ENCODE data around the gene OAF. TPM values are rescaled to one million over a fixed set of nuclear protein-coding genes. Genes with fewer than 3 reads are reported as not detected.

Gene OAF
- total and polyA plus RNA-seq, 2 donors (not counting 1 experiment from before 2014, with no cell fraction given), result 1.3 to 1.9 TPM

DNA sequence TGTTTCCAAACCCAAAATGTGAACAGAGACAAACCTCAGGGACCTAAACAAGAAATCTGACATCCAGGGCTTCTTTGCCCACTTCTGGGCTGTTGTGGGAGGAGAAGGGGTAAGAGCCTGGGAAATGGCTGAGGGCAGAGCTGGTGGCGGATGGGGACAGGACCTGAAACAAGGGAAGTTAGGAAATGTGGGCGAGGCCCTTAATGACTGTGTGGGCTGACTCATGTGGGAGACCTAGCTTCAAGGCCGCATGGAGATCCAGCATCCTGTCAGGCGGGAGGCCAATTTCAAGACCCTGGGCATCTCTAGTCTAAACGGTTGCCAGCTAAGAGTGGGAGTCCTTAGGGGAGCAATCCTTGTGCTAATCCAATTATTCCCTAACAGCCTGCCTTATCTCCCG lies 2.1 kb upstream of the OAF start:
- Histone ChIP-seq H2AFZ (ENCODE audit: insufficient read depth, low read depth, low read length, poor library complexity, severe bottlenecking) (no peak overlapping the region), H3K4me3 (ENCODE audit: control extremely low read depth in 1 of 5, extremely low read depth in 1 of 5, insufficient read depth in 1 of 5, low read depth in 2 of 5, low read length in 4 of 5) (no peak overlapping the region), H3K27me3 (replicated peaks in 1 of 4; ENCODE audit: control extremely low read depth in 1 of 4, control insufficient read depth in 3 of 4, insufficient read depth in 4 of 4, low read length in 3 of 4) (peaks cover 0 to 9% (median 3%) of the 10 kb centered on the region in 4 experiments), H3K9ac (ENCODE audit: low read length) (no peak overlapping the region), H3K9me3 (ENCODE audit: control extremely low read depth in 1 of 3, control insufficient read depth in 2 of 3, insufficient read depth in 1 of 3, low read length in 2 of 3) (no peaks in the 10 kb centered on the region), H4K20me1 (ENCODE audit: control insufficient read depth, insufficient read depth, low read length, poor library complexity, severe bottlenecking) (no peaks in the 10 kb centered on the region), H3K4me1 (ENCODE audit: control insufficient read depth in 2 of 2, insufficient read depth in 2 of 2, low read length in 2 of 2) (peaks cover 7 to 17% of the 10 kb centered on the region in 2 donors), H3K79me2 (ENCODE audit: control insufficient read depth, insufficient read depth, low read length) (no peaks in the 10 kb centered on the region), H3K4me2 (replicated peaks; ENCODE audit: low read depth, low read length, poor library complexity, severe bottlenecking) (no peak overlapping the region), H3K27ac (ENCODE audit: low read length in 2 of 2) (no peak overlapping the region), H3K36me3 (replicated peaks in 1 of 2; ENCODE audit: control extremely low read depth in 1 of 2, control insufficient read depth in 1 of 2, extremely low read depth in 1 of 2, insufficient read depth in 2 of 2, low read length in 1 of 2) (no peaks in the 10 kb centered on the region)
- no peak for TF ChIP-seq EZH2 (IDR thresholded peaks at IDR 0.05; ENCODE audit: borderline replicate concordance, insufficient read depth, low read depth, low read length, poor library complexity, severe bottlenecking)
- TF ChIP-seq, protein P1, sequence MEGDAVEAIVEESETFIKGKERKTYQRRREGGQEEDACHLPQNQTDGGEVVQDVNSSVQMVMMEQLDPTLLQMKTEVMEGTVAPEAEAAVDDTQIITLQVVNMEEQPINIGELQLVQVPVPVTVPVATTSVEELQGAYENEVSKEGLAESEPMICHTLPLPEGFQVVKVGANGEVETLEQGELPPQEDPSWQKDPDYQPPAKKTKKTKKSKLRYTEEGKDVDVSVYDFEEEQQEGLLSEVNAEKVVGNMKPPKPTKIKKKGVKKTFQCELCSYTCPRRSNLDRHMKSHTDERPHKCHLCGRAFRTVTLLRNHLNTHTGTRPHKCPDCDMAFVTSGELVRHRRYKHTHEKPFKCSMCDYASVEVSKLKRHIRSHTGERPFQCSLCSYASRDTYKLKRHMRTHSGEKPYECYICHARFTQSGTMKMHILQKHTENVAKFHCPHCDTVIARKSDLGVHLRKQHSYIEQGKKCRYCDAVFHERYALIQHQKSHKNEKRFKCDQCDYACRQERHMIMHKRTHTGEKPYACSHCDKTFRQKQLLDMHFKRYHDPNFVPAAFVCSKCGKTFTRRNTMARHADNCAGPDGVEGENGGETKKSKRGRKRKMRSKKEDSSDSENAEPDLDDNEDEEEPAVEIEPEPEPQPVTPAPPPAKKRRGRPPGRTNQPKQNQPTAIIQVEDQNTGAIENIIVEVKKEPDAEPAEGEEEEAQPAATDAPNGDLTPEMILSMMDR (IDR thresholded peaks at IDR 0.05), result no peak
- no peak overlapping the region for H3K27ac Mint-ChIP-seq
- DNase-seq (no peak), ATAC-seq (ENCODE audit: low read depth) (no peak)
- peaks cover 12% of the 10 kb centered on the region for H3K4me1 Mint-ChIP-seq
- no peaks in the 10 kb centered on the region for H3K9me3 Mint-ChIP-seq (ENCODE audit: insufficient read depth)
- H3K4me3 Mint-ChIP-seq, result peak overlapping the region; percentile 13
- intact Hi-C loops (cut with micrococcal nuclease), result no loop called here
- POLR2A ChIA-PET, result no interaction called here
- CTCF ChIA-PET, result no interaction called here
- 96% methylated on average over 2 of the region's 6 CpGs for WGBS (ENCODE audit: insufficient coverage)
- peaks cover 55% of the 10 kb centered on the region for H3K27me3 Mint-ChIP-seq

DNA sequence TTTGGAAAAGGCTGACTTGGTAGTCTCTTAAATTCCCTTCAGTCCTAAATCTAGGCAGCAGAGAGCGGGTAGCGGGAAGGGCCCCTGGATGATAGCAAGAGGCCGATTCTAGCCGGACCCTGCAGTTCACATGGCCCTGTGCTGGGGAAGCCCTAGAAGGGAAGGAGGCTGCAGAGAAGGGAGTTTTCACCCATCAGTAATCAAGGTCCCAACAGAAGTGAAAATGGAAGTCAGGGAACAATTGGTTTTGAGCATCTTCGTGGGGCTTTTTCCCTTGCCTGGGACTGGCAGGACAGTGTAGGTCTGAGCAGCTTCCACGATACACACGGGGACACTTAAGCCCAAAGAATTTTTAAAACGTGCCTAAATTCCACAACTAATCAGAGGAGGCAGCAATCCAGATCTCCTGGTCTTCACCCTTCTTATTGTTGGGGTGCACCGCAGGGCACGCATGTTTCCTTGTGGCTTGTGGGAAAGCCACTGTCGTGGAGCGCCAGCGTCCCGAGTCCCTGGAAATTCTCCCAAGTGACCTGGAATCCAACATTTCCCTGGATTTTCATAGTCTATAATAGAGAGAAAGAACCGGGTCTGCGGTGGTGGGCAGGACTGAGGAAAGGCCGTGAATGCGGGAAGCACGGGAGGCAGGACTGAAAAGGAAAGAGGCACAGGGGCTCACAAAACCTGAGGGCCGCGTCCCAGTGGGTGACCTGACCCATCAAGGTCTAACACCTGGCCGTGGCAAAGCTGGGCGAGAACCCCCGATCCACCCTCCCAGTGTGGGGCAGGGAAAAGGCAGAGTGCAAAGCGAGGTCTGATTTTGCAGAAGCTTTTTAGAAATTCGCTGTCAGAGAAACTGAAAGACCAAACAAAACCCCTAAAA lies 846 bp upstream of the OAF start:
- H4K20me1 ChIP-seq (ENCODE audit: control insufficient read depth, insufficient read depth, low read length, poor library complexity, severe bottlenecking), result no peaks in the 10 kb centered on the region
- CTCF ChIA-PET, result no interaction called here

More for the DNA sequence above, 846 bp upstream of the OAF start:
- Histone ChIP-seq H3K9me3 (ENCODE audit: control extremely low read depth in 1 of 3, control insufficient read depth in 2 of 3, insufficient read depth in 1 of 3, low read length in 2 of 3) (no peaks in the 10 kb centered on the region), H3K4me3 (ENCODE audit: control extremely low read depth in 1 of 5, extremely low read depth in 1 of 5, insufficient read depth in 1 of 5, low read depth in 2 of 5, low read length in 4 of 5) (peak overlapping the region; percentile 51 to 74 (median 64)), H3K36me3 (replicated peaks in 1 of 2; ENCODE audit: control extremely low read depth in 1 of 2, control insufficient read depth in 1 of 2, extremely low read depth in 1 of 2, insufficient read depth in 2 of 2, low read length in 1 of 2) (no peaks in the 10 kb centered on the region), H3K79me2 (ENCODE audit: control insufficient read depth, insufficient read depth, low read length) (no peaks in the 10 kb centered on the region), H3K9ac (ENCODE audit: low read length) (peak overlapping the region; percentile 68), H3K27ac (ENCODE audit: low read length in 2 of 2) (no peak overlapping the region), H3K4me1 (ENCODE audit: control insufficient read depth in 2 of 2, insufficient read depth in 2 of 2, low read length in 2 of 2) (peaks cover 7 to 17% of the 10 kb centered on the region in 2 donors), H2AFZ (ENCODE audit: insufficient read depth, low read depth, low read length, poor library complexity, severe bottlenecking) (peak overlapping the region; percentile 87), H3K4me2 (replicated peaks; ENCODE audit: low read depth, low read length, poor library complexity, severe bottlenecking) (peak overlapping the region; percentile 84), H3K27me3 (replicated peaks in 1 of 4; ENCODE audit: control extremely low read depth in 1 of 4, control insufficient read depth in 3 of 4, insufficient read depth in 4 of 4, low read length in 3 of 4) (peaks cover 0 to 9% (median 3%) of the 10 kb centered on the region in 4 experiments)
- POLR2A ChIA-PET, result no interaction called here
- WGBS (ENCODE audit: insufficient coverage), result 18% methylated on average over 15 of the region's 26 CpGs
- H3K9me3 Mint-ChIP-seq (ENCODE audit: insufficient read depth), result no peaks in the 10 kb centered on the region
- peak overlapping the region; percentile 6 for H3K27ac Mint-ChIP-seq
- H3K4me3 Mint-ChIP-seq, result peak overlapping the region; percentile 92
- DNase-seq (no peak), ATAC-seq (ENCODE audit: low read depth) (no peak)
- intact Hi-C loops (cut with micrococcal nuclease), result loop anchor here (2.0 kb wide), 1 partner anchor 481 kb away; the partner anchor contains the start of gene NECTIN1
- H3K27me3 Mint-ChIP-seq, result peaks cover 63% of the 10 kb centered on the region
- H3K4me1 Mint-ChIP-seq, result peaks cover 12% of the 10 kb centered on the region
- no peak for TF ChIP-seq EZH2 (IDR thresholded peaks at IDR 0.05; ENCODE audit: borderline replicate concordance, insufficient read depth, low read depth, low read length, poor library complexity, severe bottlenecking)
- TF ChIP-seq, protein P1 (IDR thresholded peaks at IDR 0.05), result no peak
